ENCODE measurements around the gene KBTBD2.
"Not testable (repeated sequence)": the region's sequence is repeated elsewhere in the genome, so short reads cannot be mapped to it uniquely, and the experiment has no call there.

- TF ChIP-seq, protein P1, sequence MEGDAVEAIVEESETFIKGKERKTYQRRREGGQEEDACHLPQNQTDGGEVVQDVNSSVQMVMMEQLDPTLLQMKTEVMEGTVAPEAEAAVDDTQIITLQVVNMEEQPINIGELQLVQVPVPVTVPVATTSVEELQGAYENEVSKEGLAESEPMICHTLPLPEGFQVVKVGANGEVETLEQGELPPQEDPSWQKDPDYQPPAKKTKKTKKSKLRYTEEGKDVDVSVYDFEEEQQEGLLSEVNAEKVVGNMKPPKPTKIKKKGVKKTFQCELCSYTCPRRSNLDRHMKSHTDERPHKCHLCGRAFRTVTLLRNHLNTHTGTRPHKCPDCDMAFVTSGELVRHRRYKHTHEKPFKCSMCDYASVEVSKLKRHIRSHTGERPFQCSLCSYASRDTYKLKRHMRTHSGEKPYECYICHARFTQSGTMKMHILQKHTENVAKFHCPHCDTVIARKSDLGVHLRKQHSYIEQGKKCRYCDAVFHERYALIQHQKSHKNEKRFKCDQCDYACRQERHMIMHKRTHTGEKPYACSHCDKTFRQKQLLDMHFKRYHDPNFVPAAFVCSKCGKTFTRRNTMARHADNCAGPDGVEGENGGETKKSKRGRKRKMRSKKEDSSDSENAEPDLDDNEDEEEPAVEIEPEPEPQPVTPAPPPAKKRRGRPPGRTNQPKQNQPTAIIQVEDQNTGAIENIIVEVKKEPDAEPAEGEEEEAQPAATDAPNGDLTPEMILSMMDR (IDR thresholded peaks at IDR 0.05; ENCODE audit: borderline replicate concordance, extremely low read depth, low read length, poor library complexity, severe bottlenecking) = not testable (repeated sequence)
- TF ChIP-seq EZH2 (IDR thresholded peaks at IDR 0.05; ENCODE audit: borderline replicate concordance, low read depth, low read length, severe bottlenecking) = not testable (repeated sequence)
These were observed 5.8 kb upstream of the KBTBD2 start for GRCh38 chr7:32897376-32897775.
